GM23338 (cell line): ENCODE data around the gene KIRREL3. TPM values are rescaled to one million over a fixed set of nuclear protein-coding genes. Genes with fewer than 3 reads are reported as not detected.

Experiments
- ATAC-seq: fragments of 200-7000 bp; cut with Tn5 transposase; 3 replicates; pipeline ENCODE4 v1.9.1; 2020
- DNase-seq: peaks from one replicate; pipeline ENCODE4 v3.0.0-alpha.2; 2015; ENCODE audit warnings: low spot score
- H2AFZ ChIP-seq: fragments of 200-600 bp; sonication (generic); 2 replicates; pipeline ENCODE4 v1.8.0; 2016; ENCODE audit warnings: antibody characterized with exemption, mild to moderate bottlenecking, moderate library complexity
- H3F3A ChIP-seq: fragments of 200-600 bp; sonication (generic); replicated peaks from 2 replicates; pipeline ENCODE4 v1.8.0; 2017; ENCODE audit warnings: antibody characterized with exemption, mixed run types, low read depth
- H3K27ac ChIP-seq: fragments of 200-600 bp; sonication (generic); 2 replicates; pipeline ENCODE4 v1.6.1; 2016; ENCODE audit warnings: low read depth
- H3K27me3 ChIP-seq: fragments of 200-600 bp; sonication (generic); 2 replicates; pipeline ENCODE4 v1.8.0; 2016; ENCODE audit warnings: mild to moderate bottlenecking, mixed run types, moderate library complexity; ENCODE audit not compliant: insufficient read depth
- H3K36me3 ChIP-seq: fragments of 200-600 bp; sonication (generic); 2 replicates; pipeline ENCODE4 v1.8.0; 2016; ENCODE audit warnings: mild to moderate bottlenecking; ENCODE audit not compliant: insufficient read depth
- H3K4me1 ChIP-seq: fragments of 200-600 bp; sonication (generic); 2 replicates; pipeline ENCODE4 v1.8.0; 2016; ENCODE audit warnings: mild to moderate bottlenecking, moderate library complexity; ENCODE audit not compliant: insufficient read depth
- H3K4me2 ChIP-seq: fragments of 200-600 bp; sonication (generic); 2 replicates; pipeline ENCODE4 v1.7.1; 2017; ENCODE audit warnings: mixed run types
- H3K4me3 ChIP-seq: fragments of 200-600 bp; sonication (generic); 2 replicates; pipeline ENCODE4 v1.6.1; 2016; ENCODE audit warnings: mixed run types
- H3K79me2 ChIP-seq: fragments of 200-600 bp; sonication (generic); replicated peaks from 2 replicates; pipeline ENCODE4 v1.8.0; 2017; ENCODE audit warnings: mild to moderate bottlenecking; ENCODE audit not compliant: insufficient read depth
- H3K9me2 ChIP-seq: fragments of 200-600 bp; sonication (generic); 2 replicates; pipeline ENCODE4 v1.8.0; 2017; ENCODE audit not compliant: insufficient read depth
- H4K20me1 ChIP-seq: fragments of 200-600 bp; sonication (generic); replicated peaks from 2 replicates; pipeline ENCODE4 v1.8.0; 2017; ENCODE audit warnings: mild to moderate bottlenecking; ENCODE audit not compliant: insufficient read depth
- H3K27ac Mint-ChIP-seq: 2 replicates; pipeline ENCODE4 v1.8.0; 2020; ENCODE audit warnings: inconsistent platforms, mild to moderate bottlenecking, moderate library complexity, mixed read lengths
- H3K27me3 Mint-ChIP-seq: 3 replicates; pipeline ENCODE4 v1.8.0; 2022; ENCODE audit warnings: low read depth, mild to moderate bottlenecking, moderate library complexity, mixed read lengths, inconsistent platforms; ENCODE audit not compliant: insufficient read depth, poor library complexity
- H3K36me3 Mint-ChIP-seq: 3 replicates; pipeline ENCODE4 v1.8.0; 2021; ENCODE audit warnings: low read depth, mild to moderate bottlenecking, inconsistent platforms, moderate library complexity, mixed read lengths
- H3K4me1 Mint-ChIP-seq: 3 replicates; pipeline ENCODE4 v1.8.0; 2020; ENCODE audit warnings: mild to moderate bottlenecking, inconsistent platforms, mixed read lengths
- H3K4me3 Mint-ChIP-seq: 3 replicates; pipeline ENCODE4 v1.8.0; 2021; ENCODE audit warnings: moderate library complexity, mild to moderate bottlenecking, inconsistent platforms, mixed read lengths
- H3K9me3 Mint-ChIP-seq: 3 replicates; pipeline ENCODE4 v1.8.0; 2020; ENCODE audit warnings: moderate library complexity, mild to moderate bottlenecking, inconsistent platforms, mixed read lengths
- CREB1 ChIP-seq: fragments of 250-450 bp; sonication (Bioruptor Pico); IDR thresholded peaks from 2 replicates; pipeline ENCODE4 v1.5.0; 2020; ENCODE audit warnings: low read depth, mild to moderate bottlenecking, moderate library complexity
- CTCF ChIP-seq, 2 experiments: fragments of 200-600 bp in 1 of 2; sonication (generic) in 1 of 2; conservative IDR thresholded peaks; 2 replicates each; pipeline versions ENCODE4 v1.5.1 to v1.6.1; 2016 to 2017; ENCODE audit warnings: antibody characterized with exemption in 2 of 2, low read depth in 2 of 2, mild to moderate bottlenecking in 2 of 2, moderate library complexity in 1 of 2
- ETS1 ChIP-seq: IDR thresholded peaks from 2 replicates; pipeline ENCODE4 v1.6.1; 2016; ENCODE audit warnings: antibody characterized with exemption
- EZH2 ChIP-seq: fragments of 200-600 bp; sonication (generic); IDR thresholded peaks from one replicate; pipeline ENCODE4 v1.8.0; 2017; ENCODE audit warnings: antibody characterized with exemption, mild to moderate bottlenecking, low read depth; ENCODE audit not compliant: unreplicated experiment
- EZH2phosphoT487 ChIP-seq: fragments of 200-600 bp; sonication (generic); IDR thresholded peaks from one replicate; pipeline ENCODE4 v1.8.1; 2018; ENCODE audit warnings: antibody characterized with exemption; ENCODE audit not compliant: unreplicated experiment
- JUNB ChIP-seq: IDR thresholded peaks from one replicate; pipeline ENCODE4 v1.6.1; 2016; ENCODE audit warnings: antibody characterized with exemption; ENCODE audit not compliant: unreplicated experiment
- NANOG ChIP-seq: IDR thresholded peaks from 2 replicates; pipeline ENCODE4 v1.6.1; 2016; ENCODE audit warnings: antibody characterized with exemption, borderline replicate concordance
- POLR2AphosphoS5 ChIP-seq: IDR thresholded peaks from 2 replicates; pipeline ENCODE4 v1.6.1; 2016; ENCODE audit warnings: antibody characterized with exemption, low read depth
- STAT1 ChIP-seq: IDR thresholded peaks from one replicate; pipeline ENCODE4 v1.6.1; 2016; ENCODE audit warnings: antibody characterized with exemption; ENCODE audit not compliant: unreplicated experiment
- ZNF114 ChIP-seq: fragments of 250-450 bp; sonication (Bioruptor Pico); IDR thresholded peaks from 2 replicates; pipeline ENCODE4 v1.5.0; 2020; ENCODE audit warnings: mild to moderate bottlenecking, moderate library complexity
- ZNF331 ChIP-seq: fragments of 250-450 bp; sonication (Bioruptor Pico); IDR thresholded peaks from 2 replicates; pipeline ENCODE4 v1.5.0; 2020; ENCODE audit warnings: low read depth, mild to moderate bottlenecking, moderate library complexity
- ZNF462 ChIP-seq: fragments of 250-450 bp; sonication (Bioruptor Pico); IDR thresholded peaks from 2 replicates; pipeline ENCODE4 v1.5.0; 2020; ENCODE audit warnings: mild to moderate bottlenecking, moderate library complexity
- polyA plus RNA-seq: library from polyadenylated mRNA; unstranded; fragments of >200 nt; fragmentation: Nextera tagmentation; extraction: Ambion mirVana; gene quantifications from 2 replicates; pipeline ENCODE4 v1.2.1, GENCODE V29; 2016
- total RNA-seq: library from RNA; depleted of rRNA; stranded (reverse); fragments of >200 nt; shearing (Covaris generic); gene quantifications from 2 replicates; pipeline ENCODE4 v1.2.3, GENCODE V29; 2014
- TF ChIP-seq, protein P1 (sequence below): IDR thresholded peaks from one replicate; pipeline ENCODE4 v1.6.1; 2018; ENCODE audit warnings: antibody characterized with exemption; ENCODE audit not compliant: unreplicated experiment

The KIRREL3 gene
- total and polyA plus RNA-seq, 2 experiments from 2014 or later, result 0.13 to 1.5 TPM

DNA sequence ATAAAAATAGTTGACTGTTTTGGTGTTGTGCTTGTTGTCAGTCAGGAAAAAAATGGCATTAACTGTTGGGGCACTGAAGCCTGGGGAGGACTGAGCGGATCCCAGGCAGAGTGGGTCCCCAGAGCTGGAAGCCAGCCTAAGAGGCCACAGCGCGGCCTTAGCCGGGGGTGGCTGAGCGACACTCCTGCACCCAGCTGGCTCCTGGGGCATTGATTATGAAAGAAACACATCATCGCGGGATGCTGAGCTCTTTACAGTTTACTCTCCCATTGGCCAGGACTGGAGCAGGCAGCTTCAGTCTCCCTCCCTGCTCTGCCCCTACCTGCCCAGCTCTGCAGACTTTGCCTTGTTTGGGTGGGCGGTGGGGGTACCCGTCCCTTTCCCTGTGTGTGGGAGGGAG, 523.6 kb downstream of the KIRREL3 start:
- Histone ChIP-seq H3F3A (no peaks in the 10 kb centered on the region), H3K4me2 (no peak overlapping the region), H3K79me2 (no peaks in the 10 kb centered on the region), H4K20me1 (no peaks in the 10 kb centered on the region), H3K4me3 (no peak overlapping the region), H3K9me2 (no peaks in the 10 kb centered on the region), H2AFZ (no peak overlapping the region; the same call in 1 of the 2 replicates), H3K36me3 (no peaks in the 10 kb centered on the region), H3K4me1 (no peaks in the 10 kb centered on the region), H3K27me3 (no peaks in the 10 kb centered on the region; the same call in 1 of the 2 replicates), H3K27ac (no peak overlapping the region)
- DNase-seq, result no peak
- Mint-ChIP-seq H3K36me3 (no peaks in the 10 kb centered on the region), H3K9me3 (no peaks in the 10 kb centered on the region; the same call in 2 of the 3 replicates), H3K4me3 (no peak overlapping the region), H3K27ac (no peak overlapping the region), H3K4me1 (peaks cover 14% of the 10 kb centered on the region), H3K27me3 (peaks cover 21% of the 10 kb centered on the region)
- TF ChIP-seq CREB1 (CRISPR knock-in tag), result no peak
- TF ChIP-seq POLR2AphosphoS5, result no peak
- no peak for TF ChIP-seq JUNB
- TF ChIP-seq ETS1, result no peak
- no peak for TF ChIP-seq EZH2
- TF ChIP-seq, protein P1, sequence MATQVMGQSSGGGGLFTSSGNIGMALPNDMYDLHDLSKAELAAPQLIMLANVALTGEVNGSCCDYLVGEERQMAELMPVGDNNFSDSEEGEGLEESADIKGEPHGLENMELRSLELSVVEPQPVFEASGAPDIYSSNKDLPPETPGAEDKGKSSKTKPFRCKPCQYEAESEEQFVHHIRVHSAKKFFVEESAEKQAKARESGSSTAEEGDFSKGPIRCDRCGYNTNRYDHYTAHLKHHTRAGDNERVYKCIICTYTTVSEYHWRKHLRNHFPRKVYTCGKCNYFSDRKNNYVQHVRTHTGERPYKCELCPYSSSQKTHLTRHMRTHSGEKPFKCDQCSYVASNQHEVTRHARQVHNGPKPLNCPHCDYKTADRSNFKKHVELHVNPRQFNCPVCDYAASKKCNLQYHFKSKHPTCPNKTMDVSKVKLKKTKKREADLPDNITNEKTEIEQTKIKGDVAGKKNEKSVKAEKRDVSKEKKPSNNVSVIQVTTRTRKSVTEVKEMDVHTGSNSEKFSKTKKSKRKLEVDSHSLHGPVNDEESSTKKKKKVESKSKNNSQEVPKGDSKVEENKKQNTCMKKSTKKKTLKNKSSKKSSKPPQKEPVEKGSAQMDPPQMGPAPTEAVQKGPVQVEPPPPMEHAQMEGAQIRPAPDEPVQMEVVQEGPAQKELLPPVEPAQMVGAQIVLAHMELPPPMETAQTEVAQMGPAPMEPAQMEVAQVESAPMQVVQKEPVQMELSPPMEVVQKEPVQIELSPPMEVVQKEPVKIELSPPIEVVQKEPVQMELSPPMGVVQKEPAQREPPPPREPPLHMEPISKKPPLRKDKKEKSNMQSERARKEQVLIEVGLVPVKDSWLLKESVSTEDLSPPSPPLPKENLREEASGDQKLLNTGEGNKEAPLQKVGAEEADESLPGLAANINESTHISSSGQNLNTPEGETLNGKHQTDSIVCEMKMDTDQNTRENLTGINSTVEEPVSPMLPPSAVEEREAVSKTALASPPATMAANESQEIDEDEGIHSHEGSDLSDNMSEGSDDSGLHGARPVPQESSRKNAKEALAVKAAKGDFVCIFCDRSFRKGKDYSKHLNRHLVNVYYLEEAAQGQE, result no peak
- no peak for TF ChIP-seq ZNF114 (CRISPR knock-in tag)
- no peak for TF ChIP-seq STAT1
- no peak for TF ChIP-seq EZH2phosphoT487
- no peak for TF ChIP-seq NANOG
- no peak for TF ChIP-seq ZNF331 (CRISPR knock-in tag)
- TF ChIP-seq CTCF (conservative IDR thresholded peaks at IDR 0.05; ENCODE audit: low read depth in 2 of 2), result no peak
- no peak for TF ChIP-seq ZNF462
- no peak for ATAC-seq
